SH-SY5Y (cell line): ENCODE results near the gene SLC44A1.

Experiments used
- GATA2 ChIP-seq: IDR thresholded peaks from 2 replicates; pipeline ENCODE4 v1.6.1; 2011; ENCODE audit warnings: mild to moderate bottlenecking, low read depth, low read length
- GATA3 ChIP-seq: IDR thresholded peaks from 2 replicates; pipeline ENCODE4 v1.6.1; 2011; ENCODE audit warnings: low read depth, mild to moderate bottlenecking, low read length, moderate library complexity

GRCh38 chr9:105435453-105435852 lies 191.0 kb downstream of the SLC44A1 start:
- TF ChIP-seq GATA2 (no peak), GATA3 (no peak)
